Keratinocyte (primary cell): ENCODE data around the gene EML1.

Experiments
- EZH2 ChIP-seq: IDR thresholded peaks from one replicate; pipeline ENCODE4 v1.6.1; 2012; ENCODE audit warnings: inconsistent platforms, mild to moderate bottlenecking, low read length, moderate library complexity
- TF ChIP-seq, protein P1 (sequence below), 3 experiments: IDR thresholded peaks in 1 of 3; conservative IDR thresholded peaks in 1 of 3; optimal IDR thresholded peaks in 1 of 3; 2 replicates in 2 of 3; 3 replicates in 1 of 3; pipeline versions ENCODE3 to v1.5.1; 2011; ENCODE audit warnings: low read length in 3 of 3, mild to moderate bottlenecking in 3 of 3, moderate library complexity in 2 of 3, control low read depth in 1 of 3, inconsistent platforms in 1 of 3; ENCODE audit not compliant: insufficient read depth in 2 of 3; ENCODE audit errors: extremely low read depth in 1 of 3

- TF ChIP-seq, protein P1, sequence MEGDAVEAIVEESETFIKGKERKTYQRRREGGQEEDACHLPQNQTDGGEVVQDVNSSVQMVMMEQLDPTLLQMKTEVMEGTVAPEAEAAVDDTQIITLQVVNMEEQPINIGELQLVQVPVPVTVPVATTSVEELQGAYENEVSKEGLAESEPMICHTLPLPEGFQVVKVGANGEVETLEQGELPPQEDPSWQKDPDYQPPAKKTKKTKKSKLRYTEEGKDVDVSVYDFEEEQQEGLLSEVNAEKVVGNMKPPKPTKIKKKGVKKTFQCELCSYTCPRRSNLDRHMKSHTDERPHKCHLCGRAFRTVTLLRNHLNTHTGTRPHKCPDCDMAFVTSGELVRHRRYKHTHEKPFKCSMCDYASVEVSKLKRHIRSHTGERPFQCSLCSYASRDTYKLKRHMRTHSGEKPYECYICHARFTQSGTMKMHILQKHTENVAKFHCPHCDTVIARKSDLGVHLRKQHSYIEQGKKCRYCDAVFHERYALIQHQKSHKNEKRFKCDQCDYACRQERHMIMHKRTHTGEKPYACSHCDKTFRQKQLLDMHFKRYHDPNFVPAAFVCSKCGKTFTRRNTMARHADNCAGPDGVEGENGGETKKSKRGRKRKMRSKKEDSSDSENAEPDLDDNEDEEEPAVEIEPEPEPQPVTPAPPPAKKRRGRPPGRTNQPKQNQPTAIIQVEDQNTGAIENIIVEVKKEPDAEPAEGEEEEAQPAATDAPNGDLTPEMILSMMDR (optimal IDR thresholded peaks at IDR 0.05 in 1 of 3, IDR thresholded peaks at IDR 0.05 in 1 of 3, conservative IDR thresholded peaks at IDR 0.05 in 1 of 3; ENCODE audit: extremely low read depth in 1 of 3, insufficient read depth in 2 of 3, low read length in 3 of 3) = no peak
- no peak for TF ChIP-seq EZH2
Observed at GRCh38 chr14:99928963-99929362, 135.8 kb downstream of the EML1 start.
